ENCODE measurements around the gene DPEP2NB. TPM values are rescaled to one million over a fixed set of nuclear protein-coding genes. Genes with fewer than 3 reads are reported as not detected.

The DPEP2NB gene
- total RNA-seq, 1 donor from 2014 or later = not detected

GRCh38 chr16:67982011-67982696 is 33.6 kb downstream of the DPEP2NB start:
- Histone ChIP-seq H3K36me3 (ENCODE audit: control insufficient read depth, insufficient read depth, low read length) (no peaks in the 10 kb centered on the region), H3K4me3 (ENCODE audit: low read depth, low read length) (no peak overlapping the region), H3K27me3 (ENCODE audit: control insufficient read depth, insufficient read depth, low read length) (peaks cover 15% of the 10 kb centered on the region)
- no peak for TF ChIP-seq CTCF (IDR thresholded peaks at IDR 0.05; ENCODE audit: insufficient read depth, low read length, poor library complexity, severe bottlenecking)
- no peak for DNase-seq (ENCODE audit: low read depth)

GRCh38 chr16:67979955-67980678 is 35.6 kb downstream of the DPEP2NB start, which contains the start of gene DPEP3:
Gene DPEP3, minus strand, starts transcription at chr16:67980499. Its CDS starts 119 bp downstream, at chr16:67980380.
- Histone ChIP-seq H3K36me3 (ENCODE audit: control insufficient read depth, insufficient read depth, low read length) (no peaks in the 10 kb centered on the region), H3K4me3 (ENCODE audit: low read depth, low read length) (no peak within 1 kb of the TSS), H3K27me3 (ENCODE audit: control insufficient read depth, insufficient read depth, low read length) (peaks cover 22% of the 10 kb centered on the region)
- peak; percentile 44 for TF ChIP-seq CTCF (IDR thresholded peaks at IDR 0.05; ENCODE audit: insufficient read depth, low read length, poor library complexity, severe bottlenecking)
- DNase-seq (ENCODE audit: low read depth) = no peak

- H3K36me3 ChIP-seq (ENCODE audit: control insufficient read depth, insufficient read depth, low read length) = no peaks in the 10 kb centered on the region
- TF ChIP-seq CTCF (IDR thresholded peaks at IDR 0.05; ENCODE audit: insufficient read depth, low read length, poor library complexity, severe bottlenecking) = no peak
- no peak for DNase-seq (ENCODE audit: low read depth)
- no peak overlapping the region for H3K4me3 ChIP-seq (ENCODE audit: low read depth, low read length)
- peaks cover 22% of the 10 kb centered on the region for H3K27me3 ChIP-seq (ENCODE audit: control insufficient read depth, insufficient read depth, low read length)
These were observed 38.1 kb downstream of the DPEP2NB start for GRCh38 chr16:67977469-67978227.

GRCh38 chr16:67977005-67977404 is 38.7 kb downstream of the DPEP2NB start:
- Histone ChIP-seq H3K4me3 (ENCODE audit: low read depth, low read length) (no peak overlapping the region), H3K36me3 (ENCODE audit: control insufficient read depth, insufficient read depth, low read length) (no peaks in the 10 kb centered on the region), H3K27me3 (ENCODE audit: control insufficient read depth, insufficient read depth, low read length) (peaks cover 22% of the 10 kb centered on the region)
- no peak for TF ChIP-seq CTCF (IDR thresholded peaks at IDR 0.05; ENCODE audit: insufficient read depth, low read length, poor library complexity, severe bottlenecking)
- no peak for DNase-seq (ENCODE audit: low read depth)

DNA sequence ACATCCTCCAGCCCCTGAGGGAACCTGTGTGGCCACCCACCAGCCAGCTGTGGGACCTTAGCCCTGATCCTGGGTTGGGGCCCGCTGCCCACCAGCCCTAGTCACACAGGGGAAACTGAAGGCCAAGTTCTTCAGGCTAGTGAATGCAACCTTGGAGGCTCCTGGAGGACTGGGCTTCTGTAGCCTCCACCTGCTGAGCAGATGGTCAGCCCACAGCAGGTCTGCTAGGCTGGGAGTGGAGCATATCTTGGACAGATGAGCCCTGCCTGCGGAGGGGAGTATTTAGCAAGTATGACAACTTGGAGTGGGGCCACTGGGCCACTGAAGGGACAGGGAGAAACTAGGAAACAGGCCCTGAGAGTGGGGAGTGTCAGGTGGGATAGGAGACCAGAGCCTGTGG is 39.5 kb downstream of the DPEP2NB start:
- no peak for DNase-seq (ENCODE audit: low read depth)
- peaks cover 22% of the 10 kb centered on the region for H3K27me3 ChIP-seq (ENCODE audit: control insufficient read depth, insufficient read depth, low read length)
- no peak for TF ChIP-seq CTCF (IDR thresholded peaks at IDR 0.05; ENCODE audit: insufficient read depth, low read length, poor library complexity, severe bottlenecking)
- H3K36me3 ChIP-seq (ENCODE audit: control insufficient read depth, insufficient read depth, low read length) = no peaks in the 10 kb centered on the region
- H3K4me3 ChIP-seq (ENCODE audit: low read depth, low read length) = no peak overlapping the region

Measured in kidney epithelial cell (primary cell).